CD4-positive, alpha-beta T cell treated with Interleukin-15 for 4 hours (primary cell): ENCODE results near the gene PCDH1.
"Not testable (repeated sequence)": the region's sequence is repeated elsewhere in the genome, so short reads cannot be mapped to it uniquely, and the experiment has no call there.

ENCODE experiments used
- DNase-seq: peaks from one replicate; pipeline ENCODE4 v3.0.0-alpha.2; 2020; ENCODE audit warnings: low spot score

PCDH1 gene

GRCh38 chr5:141878186-141878710 lies at the start of gene PCDH1:
Gene PCDH1, minus strand, starts transcription at chr5:141878410. Its CDS starts 148 bp downstream, at chr5:141878262.
- DNase-seq, result peak; percentile 9

- no peak for DNase-seq
Observed at GRCh38 chr5:141926434-141926833, 48.2 kb upstream of the PCDH1 start.

GRCh38 chr5:141923448-141924313 lies 45.5 kb upstream of the PCDH1 start, which contains the start of gene DELE1:
Gene DELE1, plus strand, starts transcription at chr5:141923871. Its CDS starts 71 bp downstream, at chr5:141923942.
- DNase-seq, result peak; percentile 86

GRCh38 chr5:141922827-141923447 lies 44.7 kb upstream of the PCDH1 start:
- not testable (repeated sequence) for DNase-seq

- no peak for DNase-seq
Observed at GRCh38 chr5:141920771-141921170, 42.6 kb upstream of the PCDH1 start.

GRCh38 chr5:141919218-141920119 lies 41.3 kb upstream of the PCDH1 start:
- DNase-seq, result no peak

- no peak for DNase-seq
Observed at GRCh38 chr5:141917760-141918159, 39.5 kb upstream of the PCDH1 start.

- no peak for DNase-seq
Observed at GRCh38 chr5:141916522-141916921, 38.3 kb upstream of the PCDH1 start.

- DNase-seq, result no peak
Observed at GRCh38 chr5:141915881-141916336, 37.7 kb upstream of the PCDH1 start.

- DNase-seq, result no peak
Observed at GRCh38 chr5:141914797-141915196, 36.6 kb upstream of the PCDH1 start.

GRCh38 chr5:141914199-141914743 lies 36.1 kb upstream of the PCDH1 start:
- no peak for DNase-seq

GRCh38 chr5:141913560-141914198 lies 35.5 kb upstream of the PCDH1 start:
- DNase-seq, result no peak

- no peak for DNase-seq
Observed at GRCh38 chr5:141910271-141910673, 32.1 kb upstream of the PCDH1 start.

- no peak for DNase-seq
Observed at GRCh38 chr5:141909212-141909611, 31.0 kb upstream of the PCDH1 start.

GRCh38 chr5:141908796-141909195 lies 30.6 kb upstream of the PCDH1 start:
- DNase-seq, result no peak

- no peak for DNase-seq
Observed at GRCh38 chr5:141906972-141907371, 28.8 kb upstream of the PCDH1 start.

- no peak for DNase-seq
Observed at GRCh38 chr5:141906517-141906916, 28.3 kb upstream of the PCDH1 start.

GRCh38 chr5:141904551-141904950 lies 26.3 kb upstream of the PCDH1 start:
- DNase-seq, result no peak

- DNase-seq, result no peak
Observed at GRCh38 chr5:141903261-141903660, 25.1 kb upstream of the PCDH1 start.

- DNase-seq, result no peak
Observed at GRCh38 chr5:141902015-141902814, 24.0 kb upstream of the PCDH1 start.
